ENCODE measurements around the gene NCR2. TPM values are rescaled to one million over a fixed set of nuclear protein-coding genes. Genes with fewer than 3 reads are reported as not detected.

Gene NCR2
- total and polyA plus RNA-seq, 2 of the 13 experiments (the other 11 are each of a cell fraction or from before 2014, with no cell fraction given) = not detected

DNA sequence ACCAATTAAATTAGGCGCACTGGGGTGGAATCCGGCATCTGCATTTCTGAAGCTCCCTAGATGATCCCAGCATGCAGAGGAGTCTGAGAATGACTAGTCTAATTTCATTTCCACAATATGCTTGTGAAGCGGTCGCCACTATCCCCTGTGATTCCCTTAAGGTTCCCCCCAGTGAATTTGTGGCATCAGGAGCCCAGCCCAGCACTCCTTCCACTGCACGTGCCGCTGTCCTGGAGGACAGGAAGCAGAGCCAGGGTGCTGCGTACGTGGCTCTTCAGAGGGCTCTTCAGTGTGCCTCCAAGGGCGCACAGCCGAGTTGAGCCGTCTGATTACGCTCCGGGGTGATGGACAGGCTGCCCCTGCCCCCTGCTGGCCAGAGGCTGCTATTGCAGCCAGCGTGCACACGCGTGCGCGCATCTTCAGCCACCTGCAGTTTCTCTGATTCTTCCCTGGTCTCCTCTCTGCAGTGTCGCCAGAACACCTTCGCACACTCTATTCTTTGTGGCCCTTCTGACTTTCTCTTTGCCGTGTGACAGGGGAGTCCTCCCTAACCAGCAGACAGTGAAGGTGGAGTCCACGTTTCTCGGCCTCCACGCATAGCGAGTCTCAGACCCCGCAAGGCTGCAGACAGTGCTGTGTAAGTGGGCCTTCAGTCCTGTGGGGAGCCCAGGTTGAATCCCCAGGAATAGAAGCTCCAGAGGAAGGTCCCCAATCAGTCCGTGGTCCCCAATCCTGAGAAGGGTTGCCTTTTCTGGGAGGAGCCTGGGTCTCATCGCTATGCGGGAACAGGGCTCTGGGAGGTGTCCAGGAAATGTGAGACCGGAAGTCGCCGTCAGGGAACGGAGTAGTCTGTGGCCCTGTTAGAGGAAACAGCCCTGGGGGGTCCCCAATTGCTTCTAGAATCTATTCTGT is 16.5 kb upstream of the NCR2 start (continued):
- TF ChIP-seq, protein P1, sequence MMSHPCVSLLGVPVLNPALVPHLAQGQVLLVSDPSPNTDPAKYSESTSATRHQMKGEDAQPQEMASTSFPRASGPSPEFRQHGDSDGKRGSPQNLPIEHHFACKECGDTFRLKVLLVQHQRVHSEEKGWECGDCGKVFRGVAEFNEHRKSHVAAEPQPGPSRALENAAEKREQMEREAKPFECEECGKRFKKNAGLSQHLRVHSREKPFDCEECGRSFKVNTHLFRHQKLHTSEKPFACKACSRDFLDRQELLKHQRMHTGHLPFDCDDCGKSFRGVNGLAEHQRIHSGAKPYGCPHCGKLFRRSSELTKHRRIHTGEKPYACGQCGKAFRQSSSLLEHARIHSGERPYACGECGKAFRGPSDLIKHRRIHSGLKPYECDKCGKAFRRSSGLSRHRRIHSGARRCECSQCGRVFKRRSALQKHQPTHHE (CRISPR knock-in tag; IDR thresholded peaks at IDR 0.05; ENCODE audit: borderline replicate concordance) = no peak
- TF ChIP-seq NR1H2 (CRISPR knock-in tag; IDR thresholded peaks at IDR 0.05; ENCODE audit: borderline replicate concordance, low read depth) = no peak
- TF ChIP-seq ZNF615 (CRISPR knock-in tag; IDR thresholded peaks at IDR 0.05; ENCODE audit: borderline replicate concordance) = no peak
- TF ChIP-seq ZNF329 (CRISPR knock-in tag; IDR thresholded peaks at IDR 0.05; ENCODE audit: low read depth) = no peak
- TF ChIP-seq ATF7 (IDR thresholded peaks at IDR 0.05) = no peak
- no peak for TF ChIP-seq ATF7 (CRISPR knock-in tag; IDR thresholded peaks at IDR 0.05)
- 0 out of 2 replicates have a peak, but pooled peaks have one; percentile 39 for TF ChIP-seq ZNF619 (CRISPR knock-in tag; IDR thresholded peaks at IDR 0.05)
- TF ChIP-seq ZNF850 (CRISPR knock-in tag; conservative IDR thresholded peaks at IDR 0.05) = no peak
- peak; percentile 47; the same call in 1 of the 2 replicates for TF ChIP-seq ETV5 (CRISPR knock-in tag; IDR thresholded peaks at IDR 0.05; ENCODE audit: borderline replicate concordance)
- peak; percentile 58; the same call in 1 of the 2 replicates for TF ChIP-seq ZBTB7B (CRISPR knock-in tag; IDR thresholded peaks at IDR 0.05)
- no peak for TF ChIP-seq FOXJ3 (CRISPR knock-in tag; IDR thresholded peaks at IDR 0.05; ENCODE audit: borderline replicate concordance)
- TF ChIP-seq SNAPC2 (CRISPR knock-in tag; IDR thresholded peaks at IDR 0.05) = no peak
- TF ChIP-seq, protein P2, sequence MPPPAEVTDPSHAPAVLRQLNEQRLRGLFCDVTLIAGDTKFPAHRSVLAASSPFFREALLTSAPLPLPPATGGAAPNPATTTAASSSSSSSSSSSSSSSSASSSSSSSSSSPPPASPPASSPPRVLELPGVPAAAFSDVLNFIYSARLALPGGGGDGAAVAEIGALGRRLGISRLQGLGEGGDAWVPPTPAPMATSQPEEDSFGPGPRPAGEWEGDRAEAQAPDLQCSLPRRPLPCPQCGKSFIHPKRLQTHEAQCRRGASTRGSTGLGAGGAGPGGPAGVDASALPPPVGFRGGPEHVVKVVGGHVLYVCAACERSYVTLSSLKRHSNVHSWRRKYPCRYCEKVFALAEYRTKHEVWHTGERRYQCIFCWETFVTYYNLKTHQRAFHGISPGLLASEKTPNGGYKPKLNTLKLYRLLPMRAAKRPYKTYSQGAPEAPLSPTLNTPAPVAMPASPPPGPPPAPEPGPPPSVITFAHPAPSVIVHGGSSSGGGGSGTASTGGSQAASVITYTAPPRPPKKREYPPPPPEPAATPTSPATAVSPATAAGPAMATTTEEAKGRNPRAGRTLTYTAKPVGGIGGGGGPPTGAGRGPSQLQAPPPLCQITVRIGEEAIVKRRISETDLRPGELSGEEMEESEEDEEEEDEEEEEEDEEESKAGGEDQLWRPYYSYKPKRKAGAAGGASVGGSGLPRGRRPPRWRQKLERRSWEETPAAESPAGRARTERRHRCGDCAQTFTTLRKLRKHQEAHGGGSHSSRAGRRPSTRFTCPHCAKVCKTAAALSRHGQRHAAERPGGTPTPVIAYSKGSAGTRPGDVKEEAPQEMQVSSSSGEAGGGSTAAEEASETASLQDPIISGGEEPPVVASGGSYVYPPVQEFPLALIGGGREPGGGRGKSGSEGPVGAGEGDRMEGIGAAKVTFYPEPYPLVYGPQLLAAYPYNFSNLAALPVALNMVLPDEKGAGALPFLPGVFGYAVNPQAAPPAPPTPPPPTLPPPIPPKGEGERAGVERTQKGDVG (CRISPR knock-in tag; IDR thresholded peaks at IDR 0.05; ENCODE audit: borderline replicate concordance) = 0 out of 2 replicates have a peak, but pooled peaks have one; percentile 23
- no peak for TF ChIP-seq ZKSCAN5 (CRISPR knock-in tag; IDR thresholded peaks at IDR 0.05)
- no peak for TF ChIP-seq ZNF674 (CRISPR knock-in tag; IDR thresholded peaks at IDR 0.05; ENCODE audit: low read depth)
- TF ChIP-seq, protein P3, sequence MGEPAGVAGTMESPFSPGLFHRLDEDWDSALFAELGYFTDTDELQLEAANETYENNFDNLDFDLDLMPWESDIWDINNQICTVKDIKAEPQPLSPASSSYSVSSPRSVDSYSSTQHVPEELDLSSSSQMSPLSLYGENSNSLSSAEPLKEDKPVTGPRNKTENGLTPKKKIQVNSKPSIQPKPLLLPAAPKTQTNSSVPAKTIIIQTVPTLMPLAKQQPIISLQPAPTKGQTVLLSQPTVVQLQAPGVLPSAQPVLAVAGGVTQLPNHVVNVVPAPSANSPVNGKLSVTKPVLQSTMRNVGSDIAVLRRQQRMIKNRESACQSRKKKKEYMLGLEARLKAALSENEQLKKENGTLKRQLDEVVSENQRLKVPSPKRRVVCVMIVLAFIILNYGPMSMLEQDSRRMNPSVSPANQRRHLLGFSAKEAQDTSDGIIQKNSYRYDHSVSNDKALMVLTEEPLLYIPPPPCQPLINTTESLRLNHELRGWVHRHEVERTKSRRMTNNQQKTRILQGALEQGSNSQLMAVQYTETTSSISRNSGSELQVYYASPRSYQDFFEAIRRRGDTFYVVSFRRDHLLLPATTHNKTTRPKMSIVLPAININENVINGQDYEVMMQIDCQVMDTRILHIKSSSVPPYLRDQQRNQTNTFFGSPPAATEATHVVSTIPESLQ (CRISPR knock-in tag; conservative IDR thresholded peaks at IDR 0.05) = no peak
- TF ChIP-seq, protein P4, sequence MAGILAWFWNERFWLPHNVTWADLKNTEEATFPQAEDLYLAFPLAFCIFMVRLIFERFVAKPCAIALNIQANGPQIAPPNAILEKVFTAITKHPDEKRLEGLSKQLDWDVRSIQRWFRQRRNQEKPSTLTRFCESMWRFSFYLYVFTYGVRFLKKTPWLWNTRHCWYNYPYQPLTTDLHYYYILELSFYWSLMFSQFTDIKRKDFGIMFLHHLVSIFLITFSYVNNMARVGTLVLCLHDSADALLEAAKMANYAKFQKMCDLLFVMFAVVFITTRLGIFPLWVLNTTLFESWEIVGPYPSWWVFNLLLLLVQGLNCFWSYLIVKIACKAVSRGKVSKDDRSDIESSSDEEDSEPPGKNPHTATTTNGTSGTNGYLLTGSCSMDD (CRISPR knock-in tag; IDR thresholded peaks at IDR 0.05) = no peak
- TF ChIP-seq TOPORS (CRISPR knock-in tag; IDR thresholded peaks at IDR 0.05) = no peak; the same call in 1 of the 2 replicates
- no peak for TF ChIP-seq RFXAP (CRISPR knock-in tag; IDR thresholded peaks at IDR 0.05; ENCODE audit: borderline replicate concordance)

Data from HepG2 (cell line).